Muscle layer of duodenum (tissue), 2 donors: ENCODE data around the gene CCDC93.

ENCODE experiments used
- H3K27ac ChIP-seq: one replicate; pipeline ENCODE4 v1.7.0; 2013; ENCODE audit warnings: mild to moderate bottlenecking, low read length
- H3K27me3 ChIP-seq: one replicate; pipeline ENCODE4 v1.7.0; 2013; ENCODE audit warnings: low read depth, mild to moderate bottlenecking, control low read depth, low read length
- H3K36me3 ChIP-seq, 2 donors: one replicate each; pipeline ENCODE4 v1.7.0; 2013; ENCODE audit warnings: low read length in 2 of 2, control low read depth in 1 of 2, mild to moderate bottlenecking in 1 of 2; ENCODE audit not compliant: insufficient read depth in 2 of 2, control insufficient read depth in 1 of 2
- H3K4me1 ChIP-seq, 2 donors: one replicate each; pipeline ENCODE4 v1.7.0; 2013; ENCODE audit warnings: low read length in 2 of 2, mild to moderate bottlenecking in 2 of 2, control low read depth in 1 of 2, moderate library complexity in 1 of 2; ENCODE audit not compliant: insufficient read depth in 2 of 2, control insufficient read depth in 1 of 2
- H3K4me3 ChIP-seq, 2 donors: one replicate each; pipeline ENCODE4 v1.7.0; 2013; ENCODE audit warnings: low read length in 2 of 2, low read depth in 1 of 2, mild to moderate bottlenecking in 1 of 2
- H3K9me3 ChIP-seq, 2 donors: one replicate each; pipeline ENCODE4 v1.7.0; 2013; ENCODE audit warnings: low read length in 2 of 2, control low read depth in 1 of 2, mild to moderate bottlenecking in 1 of 2; ENCODE audit not compliant: control insufficient read depth in 1 of 2
- donor health status: healthy.

Gene CCDC93, protein sequence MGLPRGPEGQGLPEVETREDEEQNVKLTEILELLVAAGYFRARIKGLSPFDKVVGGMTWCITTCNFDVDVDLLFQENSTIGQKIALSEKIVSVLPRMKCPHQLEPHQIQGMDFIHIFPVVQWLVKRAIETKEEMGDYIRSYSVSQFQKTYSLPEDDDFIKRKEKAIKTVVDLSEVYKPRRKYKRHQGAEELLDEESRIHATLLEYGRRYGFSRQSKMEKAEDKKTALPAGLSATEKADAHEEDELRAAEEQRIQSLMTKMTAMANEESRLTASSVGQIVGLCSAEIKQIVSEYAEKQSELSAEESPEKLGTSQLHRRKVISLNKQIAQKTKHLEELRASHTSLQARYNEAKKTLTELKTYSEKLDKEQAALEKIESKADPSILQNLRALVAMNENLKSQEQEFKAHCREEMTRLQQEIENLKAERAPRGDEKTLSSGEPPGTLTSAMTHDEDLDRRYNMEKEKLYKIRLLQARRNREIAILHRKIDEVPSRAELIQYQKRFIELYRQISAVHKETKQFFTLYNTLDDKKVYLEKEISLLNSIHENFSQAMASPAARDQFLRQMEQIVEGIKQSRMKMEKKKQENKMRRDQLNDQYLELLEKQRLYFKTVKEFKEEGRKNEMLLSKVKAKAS

DNA sequence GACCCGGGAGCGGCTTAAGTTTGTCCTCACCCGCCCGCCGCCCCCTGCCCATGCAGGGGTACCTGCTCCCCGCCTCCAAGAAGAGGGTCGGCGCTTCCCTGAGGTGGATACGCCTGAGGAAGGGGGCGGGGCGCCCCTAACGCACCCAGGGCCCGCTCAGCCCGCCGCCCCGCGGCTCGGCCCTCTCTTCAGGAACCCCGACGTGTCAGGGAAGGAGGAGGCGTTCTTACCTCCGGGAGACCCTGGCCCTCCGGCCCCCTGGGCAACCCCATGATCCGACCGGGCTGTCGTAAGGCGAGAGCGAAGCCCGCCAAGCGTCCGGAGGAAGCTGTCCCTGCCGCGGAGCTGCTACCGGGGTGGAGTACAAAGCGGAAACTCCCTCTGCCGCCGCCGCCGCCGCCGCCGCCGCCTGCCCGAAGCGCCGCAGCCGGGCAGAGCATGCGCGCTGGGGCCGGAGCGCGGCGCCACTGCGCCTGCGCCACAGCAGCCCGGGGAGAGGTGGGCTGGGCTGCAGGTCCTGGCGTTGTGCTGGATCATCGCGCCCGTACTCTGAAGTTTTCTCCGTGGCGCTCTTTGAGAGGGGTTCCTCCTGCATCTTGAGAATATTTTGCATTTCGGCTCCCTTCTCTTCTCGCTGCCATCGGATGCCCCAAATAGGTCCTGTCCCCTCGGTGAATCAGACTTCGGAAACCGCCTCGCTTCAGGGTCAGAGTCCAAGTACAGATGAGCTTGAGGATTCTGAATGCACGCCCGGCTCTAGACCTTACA, at the start of gene CCDC93:
CCDC93 (minus strand) TSS at position 347 of the 768 bp plus-strand sequence; CDS start at position 272, 75 bp downstream.
- peaks cover 0 to 6% of the 10 kb centered on the region in 2 donors for H3K36me3 ChIP-seq
- no peak within 1 kb of the TSS for H3K27ac ChIP-seq
- no peaks in the 10 kb centered on the region for H3K9me3 ChIP-seq
- H3K4me3 ChIP-seq = peak within 1 kb of the TSS; percentile 90 to 99
- H3K27me3 ChIP-seq = no peaks in the 10 kb centered on the region
- H3K4me1 ChIP-seq = peaks cover 0 to 23% of the 10 kb centered on the region in 2 donors

DNA sequence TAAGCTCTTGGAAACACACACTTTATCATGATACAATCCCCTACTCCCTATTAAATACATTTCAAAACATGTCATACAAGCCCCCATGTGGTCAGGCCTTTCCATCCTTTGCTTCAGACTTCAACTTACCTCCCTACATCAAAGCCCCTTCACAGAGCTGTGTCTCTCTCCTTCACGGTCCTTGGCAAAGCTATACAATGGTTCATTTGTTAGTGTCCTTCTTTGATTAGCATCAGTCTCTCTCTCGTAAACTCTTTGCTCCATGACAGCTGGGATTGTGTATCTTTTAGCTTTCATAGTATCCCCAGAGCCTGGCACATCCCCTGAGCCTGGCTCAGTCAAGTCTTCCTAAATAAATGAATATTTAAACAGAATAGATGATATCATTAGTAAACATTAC, 48.8 kb upstream of the CCDC93 start:
- no peaks in the 10 kb centered on the region for H3K9me3 ChIP-seq
- H3K4me1 ChIP-seq = peaks cover 0 to 5% of the 10 kb centered on the region in 2 donors
- H3K36me3 ChIP-seq = no peaks in the 10 kb centered on the region
- no peak overlapping the region for H3K27ac ChIP-seq
- H3K27me3 ChIP-seq = no peaks in the 10 kb centered on the region
- no peak overlapping the region for H3K4me3 ChIP-seq

DNA sequence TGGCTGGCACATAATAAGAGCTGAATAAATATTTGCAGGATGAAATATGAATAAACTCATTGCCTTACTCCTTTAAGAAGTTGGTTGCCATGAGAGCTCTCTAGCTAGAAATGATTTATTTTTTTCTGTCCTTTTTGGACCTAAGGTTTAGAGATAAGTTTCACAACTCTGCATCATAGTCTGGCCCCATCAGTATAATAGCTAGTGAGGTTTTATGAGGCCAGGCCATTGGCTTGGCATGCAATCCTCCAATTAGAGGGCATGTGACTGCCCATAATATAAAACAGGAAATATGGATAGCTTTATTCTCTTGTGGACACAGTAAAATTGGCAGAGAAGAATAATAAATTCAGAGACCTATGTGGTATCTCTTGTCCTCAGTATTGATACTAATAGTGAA, 48.2 kb upstream of the CCDC93 start:
- H3K36me3 ChIP-seq = no peaks in the 10 kb centered on the region
- H3K27me3 ChIP-seq = no peaks in the 10 kb centered on the region
- H3K9me3 ChIP-seq = no peaks in the 10 kb centered on the region
- no peak overlapping the region for H3K4me3 ChIP-seq
- H3K4me1 ChIP-seq = peaks cover 0 to 5% of the 10 kb centered on the region in 2 donors
- no peak overlapping the region for H3K27ac ChIP-seq

DNA sequence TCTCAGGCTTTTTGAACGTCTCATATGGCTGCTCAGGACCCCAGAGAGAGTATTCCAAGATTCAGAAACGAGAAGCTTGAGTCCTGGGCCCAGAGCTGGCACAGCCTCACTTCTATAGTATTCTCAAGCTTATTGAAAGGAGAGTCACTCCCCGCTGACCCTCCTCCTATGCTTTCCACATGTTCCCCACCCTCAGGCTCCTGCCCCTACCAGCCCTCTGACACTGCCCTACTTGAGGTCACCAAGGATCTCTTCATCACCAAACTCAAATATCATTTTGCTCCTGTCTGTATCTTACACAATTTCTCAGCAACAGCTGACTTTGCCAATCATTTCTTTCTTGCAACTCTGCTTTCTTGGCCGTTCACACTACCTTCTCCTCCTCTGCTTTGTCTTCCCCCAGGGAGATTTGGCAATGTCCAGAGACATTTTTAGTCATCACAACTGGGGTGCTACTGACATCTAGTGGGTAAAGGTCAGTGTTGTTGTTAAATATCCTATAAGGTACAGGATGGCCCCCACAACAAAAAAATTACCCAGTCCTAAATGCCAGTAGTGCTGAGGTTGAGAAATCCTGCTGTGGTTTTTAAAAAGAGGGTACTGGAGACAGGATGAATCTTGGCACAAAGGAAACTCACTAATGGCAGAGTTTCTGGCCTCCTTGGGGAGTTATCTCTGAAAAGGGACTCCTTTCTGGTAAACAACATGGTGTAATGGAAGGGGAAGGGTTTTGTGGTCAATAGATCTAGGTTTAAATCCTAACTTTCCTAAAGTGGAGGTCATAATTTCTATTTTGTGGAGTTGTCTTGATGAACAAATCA, 47.5 kb upstream of the CCDC93 start:
- peaks cover 0 to 5% of the 10 kb centered on the region in 2 donors for H3K4me1 ChIP-seq
- H3K4me3 ChIP-seq = no peak overlapping the region
- no peaks in the 10 kb centered on the region for H3K36me3 ChIP-seq
- H3K27me3 ChIP-seq = no peaks in the 10 kb centered on the region
- H3K9me3 ChIP-seq = no peaks in the 10 kb centered on the region
- no peak overlapping the region for H3K27ac ChIP-seq

DNA sequence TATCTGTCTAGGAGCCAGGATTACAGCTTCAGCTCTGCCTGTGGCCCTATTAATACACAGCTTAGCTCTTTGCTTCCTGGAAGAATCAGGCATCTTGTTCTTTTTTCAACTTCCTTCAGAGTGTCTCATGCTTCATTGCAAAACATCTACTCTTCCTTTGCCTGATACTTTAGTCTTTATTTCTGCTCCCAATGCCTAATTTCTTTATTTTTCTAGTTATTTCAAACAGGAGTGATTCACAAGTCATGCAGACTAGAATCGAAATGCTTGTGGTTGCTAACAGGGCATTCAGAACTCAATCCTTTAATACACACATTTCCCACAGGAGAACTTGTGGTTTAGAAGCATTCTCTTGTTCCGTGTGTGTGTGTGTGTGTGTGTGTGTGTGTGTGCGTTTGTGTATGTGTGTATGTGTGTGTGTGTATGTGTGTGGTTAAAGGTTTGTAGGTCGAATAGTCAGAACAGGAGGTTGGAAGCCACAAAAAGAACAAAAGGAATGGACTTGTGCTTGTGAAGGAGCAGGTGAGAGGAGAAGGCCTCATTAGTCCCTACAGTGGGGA, 46.1 kb upstream of the CCDC93 start:
- no peaks in the 10 kb centered on the region for H3K27me3 ChIP-seq
- H3K27ac ChIP-seq = no peak overlapping the region
- no peaks in the 10 kb centered on the region for H3K9me3 ChIP-seq
- H3K36me3 ChIP-seq = no peaks in the 10 kb centered on the region
- H3K4me1 ChIP-seq = peaks cover 0 to under 1% of the 10 kb centered on the region in 2 donors
- H3K4me3 ChIP-seq = no peak overlapping the region

DNA sequence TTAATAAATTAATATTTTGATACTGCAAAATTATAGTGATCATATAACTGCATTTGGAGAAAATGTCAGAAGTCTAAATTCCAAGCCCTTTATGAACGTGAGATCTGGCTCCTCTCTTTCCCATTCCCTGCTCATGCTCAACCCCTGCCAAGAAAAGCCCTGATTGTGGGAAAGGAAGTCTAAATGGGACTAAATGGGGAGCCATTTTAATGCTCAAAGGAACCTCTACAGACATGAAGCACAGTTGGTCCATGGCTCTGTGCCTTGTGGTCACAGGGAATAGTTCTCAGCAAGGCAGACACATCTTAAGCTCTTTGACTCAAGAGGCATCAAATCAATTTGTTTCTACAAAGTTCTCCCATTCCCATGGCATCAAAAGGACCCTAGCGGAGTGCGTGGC, 45.1 kb upstream of the CCDC93 start:
- H3K27ac ChIP-seq = no peak overlapping the region
- H3K4me1 ChIP-seq = no peaks in the 10 kb centered on the region
- H3K27me3 ChIP-seq = no peaks in the 10 kb centered on the region
- H3K4me3 ChIP-seq = no peak overlapping the region
- no peaks in the 10 kb centered on the region for H3K36me3 ChIP-seq
- no peaks in the 10 kb centered on the region for H3K9me3 ChIP-seq

DNA sequence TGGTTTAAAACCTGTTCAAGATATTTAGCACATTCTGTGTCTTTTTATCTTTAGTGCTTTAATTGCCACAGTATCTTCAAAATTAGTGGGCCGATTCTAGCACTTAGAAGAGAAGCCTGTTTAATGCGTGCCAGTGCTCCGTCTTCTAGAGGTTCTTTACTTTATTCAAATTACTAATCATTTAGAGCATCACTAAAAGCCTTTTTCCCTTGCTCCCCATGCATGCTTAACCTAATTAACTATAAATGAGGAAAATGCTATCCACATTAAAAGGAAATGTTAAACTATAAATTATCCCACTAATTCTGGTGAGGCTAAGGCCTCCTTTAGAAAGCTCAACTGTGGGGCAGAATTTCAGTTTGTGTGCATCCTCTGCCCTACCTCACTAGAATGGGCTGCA, 42.9 kb upstream of the CCDC93 start:
- Histone ChIP-seq H3K9me3 (no peaks in the 10 kb centered on the region), H3K4me1 (no peaks in the 10 kb centered on the region), H3K4me3 (no peak overlapping the region), H3K27ac (no peak overlapping the region), H3K36me3 (no peaks in the 10 kb centered on the region), H3K27me3 (no peaks in the 10 kb centered on the region)

DNA sequence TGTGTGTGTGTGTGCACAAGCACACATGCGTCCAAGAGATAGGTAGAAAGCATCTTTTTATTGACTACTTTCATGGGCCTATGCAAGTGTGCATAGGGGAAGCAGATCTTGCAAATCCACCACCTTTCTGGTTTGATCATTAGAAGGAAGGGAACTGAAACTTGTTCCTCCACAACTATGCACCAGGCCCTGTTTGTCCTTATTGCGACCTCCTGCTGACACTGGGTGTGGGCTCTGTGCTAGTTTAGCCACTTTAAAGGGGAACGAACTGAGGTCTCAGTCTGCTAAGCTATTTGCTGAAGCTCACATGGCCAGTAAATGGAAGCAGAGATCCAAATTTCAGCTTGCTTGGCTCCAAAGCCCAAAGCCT, 42.3 kb upstream of the CCDC93 start:
- H3K27ac ChIP-seq = no peak overlapping the region

DNA sequence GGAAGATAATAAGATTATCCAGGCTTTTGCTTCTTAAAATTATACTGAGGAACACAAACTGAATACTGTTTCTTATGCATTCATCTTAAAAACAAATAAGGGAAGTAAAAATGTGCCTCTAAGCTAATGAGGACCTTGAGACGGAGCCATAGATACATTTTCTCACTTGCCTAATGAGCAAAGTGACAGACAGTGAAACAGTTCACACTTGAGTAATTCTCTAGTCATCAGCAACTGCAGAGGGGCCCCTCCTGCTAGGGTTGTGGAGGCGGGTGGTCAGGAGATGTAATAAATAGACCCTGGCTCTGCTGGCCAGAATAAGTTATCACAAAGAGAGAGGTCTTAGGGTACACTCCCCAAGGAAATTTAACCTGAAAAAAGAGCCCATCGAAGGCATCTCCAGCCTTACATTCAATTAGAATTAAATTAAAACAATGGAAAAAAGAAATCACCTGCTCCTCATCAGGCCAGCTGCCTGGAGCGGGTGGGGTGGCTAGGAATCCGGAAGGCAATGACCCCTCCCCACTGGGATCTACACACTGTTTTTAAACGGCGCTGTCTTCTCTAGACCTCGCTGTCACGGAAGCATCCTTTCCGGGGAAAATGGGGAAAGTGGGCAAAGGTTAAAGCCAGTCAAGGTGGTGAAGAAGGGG, 41.8 kb upstream of the CCDC93 start:
- H3K4me3 ChIP-seq = no peak overlapping the region
- H3K4me1 ChIP-seq = no peaks in the 10 kb centered on the region
- no peaks in the 10 kb centered on the region for H3K9me3 ChIP-seq
- no peaks in the 10 kb centered on the region for H3K36me3 ChIP-seq
- H3K27me3 ChIP-seq = no peaks in the 10 kb centered on the region
- no peak overlapping the region for H3K27ac ChIP-seq

More for the DNA sequence above, 42.3 kb upstream of the CCDC93 start:
- H3K4me3 ChIP-seq = no peak overlapping the region
- no peaks in the 10 kb centered on the region for H3K9me3 ChIP-seq
- H3K36me3 ChIP-seq = no peaks in the 10 kb centered on the region
- H3K27me3 ChIP-seq = no peaks in the 10 kb centered on the region
- H3K4me1 ChIP-seq = no peaks in the 10 kb centered on the region

DNA sequence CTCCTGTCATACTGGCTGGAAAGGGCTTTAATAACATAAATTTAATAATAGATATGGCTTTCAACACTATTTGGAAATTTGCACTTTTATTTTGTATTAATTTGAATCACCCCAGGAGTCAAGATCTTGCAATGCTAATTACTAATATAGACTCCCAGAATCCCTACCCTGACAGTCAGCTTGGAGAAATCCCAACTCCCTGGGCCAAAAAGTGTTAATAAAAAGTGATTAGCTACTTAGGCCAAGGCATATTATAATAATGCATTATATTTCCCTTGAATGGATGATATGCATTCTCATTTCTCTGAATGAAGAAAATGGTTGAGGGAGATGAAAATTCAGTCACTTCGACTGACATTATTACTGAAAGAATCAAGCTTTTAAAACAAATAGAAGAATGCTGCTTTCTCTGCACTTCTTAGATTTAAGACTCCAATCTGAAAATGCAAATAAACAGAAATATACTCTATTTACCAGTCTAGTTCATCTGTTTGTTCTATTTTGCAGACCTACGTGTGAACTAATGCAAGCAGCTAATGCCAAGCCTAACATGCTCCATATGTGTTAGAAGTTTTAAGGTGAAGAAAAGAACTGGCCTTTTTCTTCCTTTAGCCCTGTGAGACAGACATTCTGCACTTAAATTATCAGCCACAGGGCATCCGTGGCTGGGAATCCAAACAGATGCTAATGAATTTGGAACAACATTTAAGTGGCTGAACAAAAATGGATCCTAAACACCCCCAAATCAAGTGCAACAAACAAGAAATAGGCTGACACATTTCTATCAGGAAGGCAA, 40.5 kb upstream of the CCDC93 start:
- H3K27ac ChIP-seq = no peak overlapping the region
- H3K9me3 ChIP-seq = no peaks in the 10 kb centered on the region
- no peak overlapping the region for H3K4me3 ChIP-seq
- H3K27me3 ChIP-seq = no peaks in the 10 kb centered on the region
- H3K36me3 ChIP-seq = no peaks in the 10 kb centered on the region
- no peaks in the 10 kb centered on the region for H3K4me1 ChIP-seq
